Measurements from ENCODE around the gene COL26A1. TPM values are rescaled to one million over a fixed set of nuclear protein-coding genes. Genes with fewer than 3 reads are reported as not detected.

Gene COL26A1
- polyA plus RNA-seq, 2 donors, result not detected

GRCh38 chr7:101564778-101565211, 202.1 kb downstream of the COL26A1 start:
- no peaks in the 10 kb centered on the region for H3K9me3 ChIP-seq (ENCODE audit: control insufficient read depth in 2 of 2, insufficient read depth in 1 of 2, low read depth in 1 of 2, low read length in 1 of 2)
- no peaks in the 10 kb centered on the region for H3K27me3 ChIP-seq (ENCODE audit: control insufficient read depth in 1 of 2, insufficient read depth in 2 of 2, low read length in 2 of 2)
- peaks cover 3 to 4% of the 10 kb centered on the region in 2 donors for H3K4me1 ChIP-seq (ENCODE audit: control insufficient read depth in 2 of 2, insufficient read depth in 2 of 2, low read length in 1 of 2)
- WGBS, 2 donors, result 30 to 37% methylated on average over 16 of the region's 16 CpGs
- H3K36me3 ChIP-seq (ENCODE audit: control insufficient read depth in 2 of 2, insufficient read depth in 2 of 2, low read length in 1 of 2), result no peaks in the 10 kb centered on the region
- no peak overlapping the region for H3K27ac ChIP-seq (ENCODE audit: low read depth in 2 of 2, low read length in 1 of 2)
- H3K4me3 ChIP-seq (ENCODE audit: low read depth in 1 of 2, low read length in 2 of 2), result no peak overlapping the region

- WGBS, 2 donors, result 88 to 91% methylated on average over 8 of the region's 8 CpGs
- Histone ChIP-seq H3K27me3 (ENCODE audit: control insufficient read depth in 1 of 2, insufficient read depth in 2 of 2, low read length in 2 of 2) (no peaks in the 10 kb centered on the region), H3K36me3 (ENCODE audit: control insufficient read depth in 2 of 2, insufficient read depth in 2 of 2, low read length in 1 of 2) (no peaks in the 10 kb centered on the region), H3K9me3 (ENCODE audit: control insufficient read depth in 2 of 2, insufficient read depth in 1 of 2, low read depth in 1 of 2, low read length in 1 of 2) (no peaks in the 10 kb centered on the region), H3K27ac (ENCODE audit: low read depth in 2 of 2, low read length in 1 of 2) (no peak overlapping the region), H3K4me1 (ENCODE audit: control insufficient read depth in 2 of 2, insufficient read depth in 2 of 2, low read length in 1 of 2) (peaks cover 3 to 4% of the 10 kb centered on the region in 2 donors), H3K4me3 (ENCODE audit: low read depth in 1 of 2, low read length in 2 of 2) (no peak overlapping the region)
Measured at GRCh38 chr7:101565601-101566209, 203.0 kb downstream of the COL26A1 start.

- Histone ChIP-seq H3K36me3 (ENCODE audit: control insufficient read depth in 2 of 2, insufficient read depth in 2 of 2, low read length in 1 of 2) (no peaks in the 10 kb centered on the region), H3K9me3 (ENCODE audit: control insufficient read depth in 2 of 2, insufficient read depth in 1 of 2, low read depth in 1 of 2, low read length in 1 of 2) (no peaks in the 10 kb centered on the region), H3K4me1 (ENCODE audit: control insufficient read depth in 2 of 2, insufficient read depth in 2 of 2, low read length in 1 of 2) (peaks cover 3 to 4% of the 10 kb centered on the region in 2 donors), H3K4me3 (ENCODE audit: low read depth in 1 of 2, low read length in 2 of 2) (no peak overlapping the region), H3K27me3 (ENCODE audit: control insufficient read depth in 1 of 2, insufficient read depth in 2 of 2, low read length in 2 of 2) (no peaks in the 10 kb centered on the region), H3K27ac (ENCODE audit: low read depth in 2 of 2, low read length in 1 of 2) (no peak overlapping the region)
- 88 to 91% methylated on average over 7 of the region's 7 CpGs for WGBS, 2 donors
Measured at GRCh38 chr7:101567230-101567629, 204.6 kb downstream of the COL26A1 start.

- no peaks in the 10 kb centered on the region for H3K36me3 ChIP-seq (ENCODE audit: control insufficient read depth in 2 of 2, insufficient read depth in 2 of 2, low read length in 1 of 2)
- peaks cover 0 to 2% of the 10 kb centered on the region in 2 donors for H3K27me3 ChIP-seq (ENCODE audit: control insufficient read depth in 1 of 2, insufficient read depth in 2 of 2, low read length in 2 of 2)
- 94 to 95% methylated on average over 2 of the region's 2 CpGs for WGBS, 2 donors
Measured at GRCh38 chr7:101572156-101572555, 209.5 kb downstream of the COL26A1 start.

GRCh38 chr7:101575168-101575567, 212.5 kb downstream of the COL26A1 start:
- 47 to 49% methylated on average over 2 of the region's 2 CpGs for WGBS, 2 donors

More at GRCh38 chr7:101572156-101572555, 209.5 kb downstream of the COL26A1 start:
- Histone ChIP-seq H3K27ac (ENCODE audit: low read depth in 2 of 2, low read length in 1 of 2) (no peak overlapping the region), H3K9me3 (ENCODE audit: control insufficient read depth in 2 of 2, insufficient read depth in 1 of 2, low read depth in 1 of 2, low read length in 1 of 2) (peaks cover 2 to 5% of the 10 kb centered on the region in 2 donors), H3K4me1 (ENCODE audit: control insufficient read depth in 2 of 2, insufficient read depth in 2 of 2, low read length in 1 of 2) (no peaks in the 10 kb centered on the region), H3K4me3 (ENCODE audit: low read depth in 1 of 2, low read length in 2 of 2) (no peak overlapping the region)

GRCh38 chr7:101575721-101576120, 213.0 kb downstream of the COL26A1 start:
- peaks cover 0 to 2% of the 10 kb centered on the region in 2 donors for H3K27me3 ChIP-seq (ENCODE audit: control insufficient read depth in 1 of 2, insufficient read depth in 2 of 2, low read length in 2 of 2)
- H3K4me3 ChIP-seq (ENCODE audit: low read depth in 1 of 2, low read length in 2 of 2), result no peak overlapping the region
- no peaks in the 10 kb centered on the region for H3K36me3 ChIP-seq (ENCODE audit: control insufficient read depth in 2 of 2, insufficient read depth in 2 of 2, low read length in 1 of 2)
- peaks cover 2 to 5% of the 10 kb centered on the region in 2 donors for H3K9me3 ChIP-seq (ENCODE audit: control insufficient read depth in 2 of 2, insufficient read depth in 1 of 2, low read depth in 1 of 2, low read length in 1 of 2)
- no peaks in the 10 kb centered on the region for H3K4me1 ChIP-seq (ENCODE audit: control insufficient read depth in 2 of 2, insufficient read depth in 2 of 2, low read length in 1 of 2)
- no peak overlapping the region for H3K27ac ChIP-seq (ENCODE audit: low read depth in 2 of 2, low read length in 1 of 2)

More at GRCh38 chr7:101575168-101575567, 212.5 kb downstream of the COL26A1 start:
- Histone ChIP-seq H3K36me3 (ENCODE audit: control insufficient read depth in 2 of 2, insufficient read depth in 2 of 2, low read length in 1 of 2) (no peaks in the 10 kb centered on the region), H3K9me3 (ENCODE audit: control insufficient read depth in 2 of 2, insufficient read depth in 1 of 2, low read depth in 1 of 2, low read length in 1 of 2) (peaks cover 2 to 5% of the 10 kb centered on the region in 2 donors), H3K27me3 (ENCODE audit: control insufficient read depth in 1 of 2, insufficient read depth in 2 of 2, low read length in 2 of 2) (peaks cover 0 to 2% of the 10 kb centered on the region in 2 donors), H3K27ac (ENCODE audit: low read depth in 2 of 2, low read length in 1 of 2) (no peak overlapping the region), H3K4me1 (ENCODE audit: control insufficient read depth in 2 of 2, insufficient read depth in 2 of 2, low read length in 1 of 2) (no peaks in the 10 kb centered on the region), H3K4me3 (ENCODE audit: low read depth in 1 of 2, low read length in 2 of 2) (no peak overlapping the region)

GRCh38 chr7:101576998-101577397, 214.3 kb downstream of the COL26A1 start:
- WGBS, 2 donors, result 79 to 94% methylated on average over 3 of the region's 3 CpGs
- Histone ChIP-seq H3K27me3 (ENCODE audit: control insufficient read depth in 1 of 2, insufficient read depth in 2 of 2, low read length in 2 of 2) (peaks cover 0 to 2% of the 10 kb centered on the region in 2 donors), H3K9me3 (ENCODE audit: control insufficient read depth in 2 of 2, insufficient read depth in 1 of 2, low read depth in 1 of 2, low read length in 1 of 2) (peaks cover 2 to 5% of the 10 kb centered on the region in 2 donors), H3K4me1 (ENCODE audit: control insufficient read depth in 2 of 2, insufficient read depth in 2 of 2, low read length in 1 of 2) (no peaks in the 10 kb centered on the region), H3K4me3 (ENCODE audit: low read depth in 1 of 2, low read length in 2 of 2) (no peak overlapping the region), H3K27ac (ENCODE audit: low read depth in 2 of 2, low read length in 1 of 2) (no peak overlapping the region), H3K36me3 (ENCODE audit: control insufficient read depth in 2 of 2, insufficient read depth in 2 of 2, low read length in 1 of 2) (no peaks in the 10 kb centered on the region)

- H3K36me3 ChIP-seq (ENCODE audit: control insufficient read depth in 2 of 2, insufficient read depth in 2 of 2, low read length in 1 of 2), result no peaks in the 10 kb centered on the region
- H3K27ac ChIP-seq (ENCODE audit: low read depth in 2 of 2, low read length in 1 of 2), result no peak overlapping the region
- H3K4me1 ChIP-seq (ENCODE audit: control insufficient read depth in 2 of 2, insufficient read depth in 2 of 2, low read length in 1 of 2), result no peaks in the 10 kb centered on the region
- 57 to 64% methylated on average over 1 of the region's 1 CpG for WGBS, 2 donors
- peaks cover 2 to 5% of the 10 kb centered on the region in 2 donors for H3K9me3 ChIP-seq (ENCODE audit: control insufficient read depth in 2 of 2, insufficient read depth in 1 of 2, low read depth in 1 of 2, low read length in 1 of 2)
- no peak overlapping the region for H3K4me3 ChIP-seq (ENCODE audit: low read depth in 1 of 2, low read length in 2 of 2)
- peaks cover 0 to 2% of the 10 kb centered on the region in 2 donors for H3K27me3 ChIP-seq (ENCODE audit: control insufficient read depth in 1 of 2, insufficient read depth in 2 of 2, low read length in 2 of 2)
Measured at GRCh38 chr7:101578552-101578951, 215.9 kb downstream of the COL26A1 start.

GRCh38 chr7:101580596-101580995, 217.9 kb downstream of the COL26A1 start:
- 90 to 95% methylated on average over 7 of the region's 7 CpGs for WGBS, 2 donors
- Histone ChIP-seq H3K9me3 (ENCODE audit: control insufficient read depth in 2 of 2, insufficient read depth in 1 of 2, low read depth in 1 of 2, low read length in 1 of 2) (peaks cover 2 to 5% of the 10 kb centered on the region in 2 donors), H3K36me3 (ENCODE audit: control insufficient read depth in 2 of 2, insufficient read depth in 2 of 2, low read length in 1 of 2) (no peaks in the 10 kb centered on the region), H3K4me1 (ENCODE audit: control insufficient read depth in 2 of 2, insufficient read depth in 2 of 2, low read length in 1 of 2) (no peaks in the 10 kb centered on the region), H3K27ac (ENCODE audit: low read depth in 2 of 2, low read length in 1 of 2) (no peak overlapping the region), H3K4me3 (ENCODE audit: low read depth in 1 of 2, low read length in 2 of 2) (no peak overlapping the region), H3K27me3 (ENCODE audit: control insufficient read depth in 1 of 2, insufficient read depth in 2 of 2, low read length in 2 of 2) (peaks cover 0 to 2% of the 10 kb centered on the region in 2 donors)

GRCh38 chr7:101581891-101582290, 219.2 kb downstream of the COL26A1 start:
- Histone ChIP-seq H3K36me3 (ENCODE audit: control insufficient read depth in 2 of 2, insufficient read depth in 2 of 2, low read length in 1 of 2) (no peaks in the 10 kb centered on the region), H3K27ac (ENCODE audit: low read depth in 2 of 2, low read length in 1 of 2) (no peak overlapping the region), H3K4me3 (ENCODE audit: low read depth in 1 of 2, low read length in 2 of 2) (no peak overlapping the region), H3K9me3 (ENCODE audit: control insufficient read depth in 2 of 2, insufficient read depth in 1 of 2, low read depth in 1 of 2, low read length in 1 of 2) (no peaks in the 10 kb centered on the region), H3K27me3 (ENCODE audit: control insufficient read depth in 1 of 2, insufficient read depth in 2 of 2, low read length in 2 of 2) (no peaks in the 10 kb centered on the region), H3K4me1 (ENCODE audit: control insufficient read depth in 2 of 2, insufficient read depth in 2 of 2, low read length in 1 of 2) (no peaks in the 10 kb centered on the region)
- WGBS, 2 donors, result 40 to 52% methylated on average over 10 of the region's 10 CpGs

Measured in esophagus (tissue), 2 donors.